GM21825 (cell line): ENCODE results near the gene PRC1.
"Not testable (repeated sequence)": the region's sequence is repeated elsewhere in the genome, so short reads cannot be mapped to it uniquely, and the experiment has no call there.

Experiments
- ATAC-seq: cut with Tn5 transposase; IDR thresholded peaks from one replicate; pipeline ENCODE4 v1.9.1; 2021; ENCODE audit warnings: mild to moderate bottlenecking, moderate library complexity; ENCODE audit not compliant: unreplicated experiment

PRC1 gene

GRCh38 chr15:90934949-90935751 is 59.2 kb downstream of the PRC1 start, which contains the start of gene UNC45A:
Gene UNC45A, plus strand, starts transcription at chr15:90935285. Its CDS starts 40 bp downstream, at chr15:90935325.
- ATAC-seq: peak; percentile 60

DNA sequence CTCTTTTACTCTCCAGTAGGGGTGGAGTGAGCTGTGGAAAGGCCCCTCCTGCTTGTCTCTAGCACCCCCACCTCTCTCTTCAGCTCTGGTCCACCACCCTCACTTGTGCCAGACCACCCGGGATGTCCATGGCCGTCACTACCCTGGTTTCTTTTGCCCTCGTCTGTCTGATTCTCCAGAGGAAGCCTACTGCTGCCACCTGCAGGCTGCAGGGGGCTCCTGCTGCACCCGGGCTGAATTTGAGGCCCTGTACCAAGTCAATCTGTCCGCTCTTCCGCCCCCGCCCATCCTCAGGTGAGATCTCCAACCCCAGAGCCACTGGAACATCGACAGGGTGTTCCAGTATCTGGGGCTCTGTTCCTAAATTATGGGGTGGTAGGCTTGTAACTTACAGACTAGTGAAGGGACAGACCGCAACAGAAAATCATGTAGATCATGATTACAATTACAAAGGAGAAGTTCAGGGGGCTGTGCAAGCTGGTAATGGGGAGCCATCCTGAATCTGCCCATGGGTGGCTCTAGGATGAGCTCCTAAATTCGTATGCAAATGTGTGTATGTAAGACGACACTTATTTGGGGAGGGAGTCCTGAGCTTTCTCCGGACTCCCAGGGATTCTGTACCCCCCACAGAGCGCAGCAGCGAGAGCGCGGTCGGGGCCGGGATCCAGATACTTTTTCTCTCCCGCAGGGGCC is 59.9 kb downstream of the PRC1 start:
- peak; percentile 30 for ATAC-seq

GRCh38 chr15:90933301-90933700 is 61.0 kb downstream of the PRC1 start:
- ATAC-seq: no peak

- no peak for ATAC-seq
Observed at GRCh38 chr15:90932660-90932991, 61.7 kb downstream of the PRC1 start.

- peak; percentile 46 for ATAC-seq
Observed at GRCh38 chr15:90931828-90932659, 62.3 kb downstream of the PRC1 start, which contains the start of gene HDDC3. Gene HDDC3, minus strand, starts transcription at chr15:90932549. Its CDS starts 9 bp downstream, at chr15:90932540.

DNA sequence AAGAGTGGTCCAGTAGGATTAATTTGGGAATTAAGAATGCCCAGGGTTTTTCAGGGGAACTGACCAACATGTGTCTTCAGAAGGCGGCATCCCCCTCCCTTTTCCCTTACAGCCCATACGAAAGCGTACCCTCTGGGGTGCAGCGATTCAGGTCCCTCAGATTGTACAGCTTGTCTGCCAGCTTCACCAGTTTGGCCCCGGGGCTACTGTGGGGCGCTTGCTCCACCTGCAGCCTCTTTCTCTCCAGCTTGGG is 62.8 kb downstream of the PRC1 start:
- ATAC-seq: no peak

DNA sequence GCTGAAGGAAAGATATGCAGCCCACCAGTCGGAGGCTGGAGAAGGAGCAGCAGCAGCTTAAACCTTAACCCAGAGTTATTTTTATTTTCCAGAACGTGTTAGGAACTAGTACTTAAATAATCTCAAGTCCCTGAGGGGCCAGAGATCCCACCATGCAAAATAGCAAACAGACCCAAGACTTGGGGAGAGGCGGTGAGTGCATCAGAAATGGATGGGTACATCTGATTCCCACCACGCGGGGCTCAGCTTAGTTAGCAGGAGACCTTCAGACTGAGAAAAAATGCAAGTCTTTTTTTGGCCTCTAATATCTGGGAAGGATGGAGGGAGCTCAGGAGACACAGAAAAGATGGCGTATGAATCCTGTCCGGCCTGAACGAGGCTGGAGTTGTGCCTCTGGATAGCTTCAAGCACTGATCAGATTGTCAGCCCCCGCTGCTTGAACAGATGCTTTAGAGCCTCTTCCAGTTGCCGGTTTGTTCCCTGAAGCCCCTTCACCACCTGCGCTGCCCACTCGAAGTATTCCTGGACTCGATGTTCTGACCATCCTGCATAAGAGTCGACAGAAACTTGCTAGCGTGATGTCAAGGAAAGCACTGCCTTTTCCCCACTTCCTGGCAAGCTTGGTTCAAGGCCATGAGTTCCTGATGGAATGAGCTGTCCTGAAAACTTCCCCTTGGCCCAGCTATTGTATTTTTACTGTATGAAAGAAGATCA is 63.3 kb downstream of the PRC1 start:
- ATAC-seq: no peak

- no peak for ATAC-seq
Observed at GRCh38 chr15:90929246-90930019, 64.9 kb downstream of the PRC1 start.

DNA sequence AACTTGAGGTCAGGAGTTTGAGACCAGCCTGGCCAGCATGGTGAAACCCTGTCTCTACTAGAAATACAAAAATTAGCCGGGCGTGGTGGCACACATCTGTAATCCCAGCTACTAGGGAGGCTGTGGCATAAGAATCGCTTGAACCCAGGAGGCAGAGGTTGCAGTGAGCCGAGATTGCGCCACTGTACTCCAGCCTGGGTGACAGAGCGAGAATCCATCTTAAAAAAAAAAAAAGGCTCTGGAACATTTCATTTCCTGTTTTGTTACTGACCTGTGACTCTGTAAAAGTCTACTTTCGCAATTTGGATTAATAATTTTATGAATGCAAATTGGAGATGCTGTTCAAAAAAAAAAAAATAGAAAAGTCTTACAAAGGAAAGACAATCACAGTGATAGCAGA is 66.2 kb downstream of the PRC1 start:
- not testable (repeated sequence) for ATAC-seq

DNA sequence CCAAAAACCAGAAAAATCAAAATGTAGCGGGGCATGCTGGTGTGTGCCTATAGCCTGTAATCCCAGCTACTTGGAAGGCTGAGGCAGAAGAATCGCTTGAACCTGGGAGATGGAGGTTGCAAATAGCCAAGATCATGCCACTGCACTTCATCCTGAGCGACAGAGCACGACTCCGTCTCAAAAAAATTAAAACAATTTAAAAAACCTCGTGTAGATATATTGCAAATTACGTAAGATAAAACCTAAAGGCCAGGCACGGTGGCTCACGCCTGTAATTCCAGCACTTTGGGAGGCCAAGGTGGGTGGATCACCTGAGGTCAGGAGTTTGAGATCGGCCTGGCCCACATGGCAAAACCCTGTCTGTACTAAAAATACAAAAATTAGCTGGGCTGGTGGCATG is 67.6 kb downstream of the PRC1 start:
- ATAC-seq: not testable (repeated sequence)

- ATAC-seq: peak; percentile 63
Observed at GRCh38 chr15:90924375-90924774, 70.0 kb downstream of the PRC1 start.

GRCh38 chr15:90922712-90923322 is 71.5 kb downstream of the PRC1 start:
- peak; percentile 60 for ATAC-seq

- ATAC-seq: no peak
Observed at GRCh38 chr15:90921887-90922286, 72.4 kb downstream of the PRC1 start.

DNA sequence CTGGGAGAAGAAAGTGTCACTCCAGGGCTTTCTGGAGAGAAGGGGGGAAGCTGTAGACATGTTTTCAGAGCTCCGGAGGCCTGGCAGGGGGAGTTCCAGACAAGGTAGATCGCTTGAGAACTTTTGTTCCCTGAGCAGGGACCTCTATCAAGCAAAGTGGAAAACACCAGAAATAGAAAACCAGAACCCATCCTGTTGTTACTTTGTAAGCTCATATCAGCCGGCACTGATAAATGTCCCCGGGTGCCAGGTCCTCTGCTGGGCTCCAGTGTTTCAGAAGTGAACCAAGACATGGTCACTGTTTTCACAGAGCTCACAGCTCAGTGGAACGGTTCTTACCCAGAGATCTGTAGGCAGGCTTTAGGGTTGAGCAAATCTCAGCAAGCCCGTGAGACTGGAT is 75.5 kb downstream of the PRC1 start:
- ATAC-seq: no peak

DNA sequence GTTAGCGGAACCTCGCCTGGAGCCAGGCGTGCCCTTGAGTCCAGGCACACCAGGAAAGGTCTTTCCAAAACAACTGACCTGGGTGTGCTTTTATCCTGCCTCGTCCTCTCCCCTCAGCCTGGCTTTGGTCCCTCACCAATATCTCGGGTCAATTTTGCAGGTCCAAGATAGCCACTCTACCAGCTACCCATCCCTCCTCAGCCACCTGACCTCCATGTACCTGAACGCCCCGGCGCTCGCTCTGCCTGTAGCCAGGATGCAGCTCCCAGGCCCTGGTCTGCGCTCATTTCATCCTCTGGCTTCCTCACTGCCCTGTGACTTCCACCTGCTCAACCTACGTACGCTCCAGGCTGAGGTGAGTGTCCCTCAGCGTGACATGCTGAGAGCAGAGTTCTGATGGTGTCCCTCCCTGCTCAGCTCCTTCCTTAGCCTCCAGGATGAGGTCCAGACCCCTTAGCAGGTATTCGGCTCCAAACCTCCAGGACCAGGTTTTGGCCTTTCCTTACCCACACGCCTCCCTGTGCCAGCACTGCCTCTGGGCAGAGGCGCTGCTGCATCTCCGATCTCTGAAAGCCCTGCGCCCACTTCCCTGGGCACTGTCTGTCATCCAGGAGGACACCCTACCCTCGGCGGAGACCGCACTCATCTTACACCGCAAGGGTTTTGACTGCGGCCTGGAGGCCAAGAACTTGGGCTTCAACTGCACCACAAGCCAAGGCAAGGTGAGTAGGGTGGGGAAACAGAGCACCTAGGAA is 76.1 kb downstream of the PRC1 start:
- no peak for ATAC-seq

DNA sequence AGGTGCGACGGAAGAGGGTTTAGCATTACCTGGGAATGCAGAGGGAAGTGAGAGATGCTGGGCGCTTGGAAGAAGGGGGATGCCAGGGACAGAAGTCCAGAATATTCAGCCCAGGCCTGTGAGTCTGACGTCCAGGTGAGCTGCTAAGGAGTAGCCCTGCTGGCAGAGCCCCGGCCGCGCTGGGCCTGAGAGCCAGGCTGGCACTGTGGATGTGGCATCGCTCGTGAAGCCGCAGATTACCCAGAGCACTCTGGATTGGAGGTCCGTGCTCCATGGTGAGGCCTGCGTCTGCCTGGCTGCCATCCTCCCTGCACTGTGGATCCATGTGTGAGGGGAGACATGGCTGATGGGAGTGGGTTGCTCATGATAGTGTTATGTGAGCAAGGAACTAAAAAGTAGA is 76.8 kb downstream of the PRC1 start:
- ATAC-seq: no peak

GRCh38 chr15:90916461-90916860 is 77.9 kb downstream of the PRC1 start:
- no peak for ATAC-seq
